ENCODE measurements around the gene FMO3. TPM values are rescaled to one million over a fixed set of nuclear protein-coding genes. Genes with fewer than 3 reads are reported as not detected.

The FMO3 gene
- polyA plus RNA-seq, 1 donor = 0.19 TPM

DNA sequence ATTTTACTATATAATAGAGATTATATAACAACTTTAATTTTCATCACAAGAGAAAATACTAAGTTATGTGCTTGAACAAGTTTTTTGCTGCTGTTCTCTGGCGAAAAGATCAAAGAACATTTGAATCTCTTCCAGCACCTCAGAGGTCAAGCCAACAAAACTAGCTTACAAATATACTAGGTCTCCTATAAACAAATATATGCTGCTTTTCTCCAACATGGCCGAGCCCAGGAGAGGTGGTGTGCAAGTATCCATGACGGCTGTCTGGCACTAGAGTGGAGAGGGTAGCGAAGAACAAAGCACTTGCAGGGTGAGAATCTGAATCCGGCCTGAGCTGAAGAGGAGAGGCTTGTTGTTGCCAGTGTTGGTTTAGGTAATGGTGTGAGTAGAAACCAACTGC, 7.5 kb upstream of the FMO3 start:
- DNase-seq = no peak
- Histone ChIP-seq H3K4me3 (ENCODE audit: low read length) (no peak overlapping the region), H3K9me3 (ENCODE audit: control insufficient read depth, low read depth, low read length) (no peaks in the 10 kb centered on the region), H3K27me3 (ENCODE audit: control insufficient read depth, insufficient read depth, low read length) (no peaks in the 10 kb centered on the region), H3K27ac (ENCODE audit: low read length) (peak overlapping the region; percentile 87), H3K36me3 (ENCODE audit: control insufficient read depth, insufficient read depth, low read length) (no peaks in the 10 kb centered on the region), H3K4me1 (ENCODE audit: control insufficient read depth, insufficient read depth, low read length) (peaks cover 21% of the 10 kb centered on the region)
- 83% methylated on average over 1 of the region's 5 CpGs for WGBS (ENCODE audit: insufficient coverage, low lambda C conversion rate)

DNA sequence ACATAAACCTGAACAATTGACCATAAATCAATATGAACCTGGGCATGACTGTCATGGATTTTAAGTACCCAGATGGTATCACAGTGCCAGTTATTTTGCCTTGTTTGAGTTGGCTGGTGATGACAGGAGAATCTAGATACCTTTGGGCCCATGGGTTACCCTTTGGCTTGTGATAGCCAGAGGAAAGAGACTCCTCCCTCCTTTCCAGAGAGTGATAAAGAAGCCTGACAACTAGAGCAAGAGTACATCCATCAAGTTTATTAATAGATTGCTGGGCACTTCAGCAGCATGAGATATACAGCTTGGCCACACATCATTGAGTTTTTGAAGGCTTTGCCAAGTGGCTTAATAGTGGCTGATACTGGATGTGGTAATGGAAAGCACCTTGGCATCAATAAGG, 6.6 kb upstream of the FMO3 start:
- peak overlapping the region; percentile 1 for H3K27ac ChIP-seq (ENCODE audit: low read length)
- no peaks in the 10 kb centered on the region for H3K9me3 ChIP-seq (ENCODE audit: control insufficient read depth, low read depth, low read length)
- H3K27me3 ChIP-seq (ENCODE audit: control insufficient read depth, insufficient read depth, low read length) = no peaks in the 10 kb centered on the region
- H3K4me1 ChIP-seq (ENCODE audit: control insufficient read depth, insufficient read depth, low read length) = peaks cover 21% of the 10 kb centered on the region
- no peaks in the 10 kb centered on the region for H3K36me3 ChIP-seq (ENCODE audit: control insufficient read depth, insufficient read depth, low read length)
- no peak overlapping the region for H3K4me3 ChIP-seq (ENCODE audit: low read length)
- no peak for DNase-seq

DNA sequence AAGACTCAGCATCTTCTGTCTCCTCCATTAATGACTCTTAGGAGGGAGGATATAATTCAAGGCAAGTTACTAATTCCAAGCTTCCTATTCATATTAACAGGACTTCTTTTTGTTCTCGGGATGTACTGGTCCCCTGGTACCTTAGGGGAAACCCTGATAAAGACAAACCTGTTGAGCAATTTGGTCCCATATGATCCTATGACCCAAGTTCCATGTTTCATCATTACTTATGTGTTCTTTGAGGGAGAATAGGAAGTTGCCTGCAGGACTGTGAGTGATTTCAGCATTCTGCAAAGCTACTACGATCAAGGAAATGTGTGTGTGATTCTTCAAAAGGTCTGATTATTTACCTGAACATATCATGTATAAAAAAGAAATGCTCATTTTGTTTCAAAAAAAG, 5.8 kb upstream of the FMO3 start:
- DNase-seq = peak in 1 of 2 donors; percentile 51
- no peak overlapping the region for H3K4me3 ChIP-seq (ENCODE audit: low read length)
- peak overlapping the region; percentile 1 for H3K27ac ChIP-seq (ENCODE audit: low read length)
- H3K4me1 ChIP-seq (ENCODE audit: control insufficient read depth, insufficient read depth, low read length) = peaks cover 21% of the 10 kb centered on the region
- H3K9me3 ChIP-seq (ENCODE audit: control insufficient read depth, low read depth, low read length) = no peaks in the 10 kb centered on the region
- H3K27me3 ChIP-seq (ENCODE audit: control insufficient read depth, insufficient read depth, low read length) = no peaks in the 10 kb centered on the region
- 80% methylated on average over 1 of the region's 2 CpGs for WGBS (ENCODE audit: insufficient coverage, low lambda C conversion rate)
- no peaks in the 10 kb centered on the region for H3K36me3 ChIP-seq (ENCODE audit: control insufficient read depth, insufficient read depth, low read length)

DNA sequence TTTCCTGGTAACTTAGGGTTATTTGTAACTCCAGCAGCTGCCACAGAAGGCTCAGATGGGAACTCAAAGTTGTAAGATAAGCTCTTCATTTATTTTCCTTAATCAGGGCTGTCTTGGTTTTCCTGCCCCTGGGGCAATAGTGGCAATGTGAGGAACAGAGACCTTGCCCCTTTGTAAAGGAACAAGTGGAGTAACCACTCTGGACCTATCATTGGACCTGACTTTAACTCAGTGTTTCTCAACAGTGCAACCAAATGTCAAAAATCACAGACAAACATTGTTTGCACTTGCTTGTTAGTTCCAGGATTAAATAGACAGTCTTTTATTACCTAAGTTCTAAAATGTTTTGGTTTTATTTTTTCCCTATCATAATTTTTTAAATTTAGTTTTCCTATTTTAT, 2.8 kb upstream of the FMO3 start:
- Histone ChIP-seq H3K27me3 (ENCODE audit: control insufficient read depth, insufficient read depth, low read length) (no peaks in the 10 kb centered on the region), H3K4me3 (ENCODE audit: low read length) (no peak overlapping the region), H3K27ac (ENCODE audit: low read length) (no peak overlapping the region), H3K4me1 (ENCODE audit: control insufficient read depth, insufficient read depth, low read length) (peaks cover 8% of the 10 kb centered on the region), H3K36me3 (ENCODE audit: control insufficient read depth, insufficient read depth, low read length) (no peaks in the 10 kb centered on the region), H3K9me3 (ENCODE audit: control insufficient read depth, low read depth, low read length) (no peaks in the 10 kb centered on the region)
- peak in 1 of 2 donors; percentile 34 for DNase-seq

DNA sequence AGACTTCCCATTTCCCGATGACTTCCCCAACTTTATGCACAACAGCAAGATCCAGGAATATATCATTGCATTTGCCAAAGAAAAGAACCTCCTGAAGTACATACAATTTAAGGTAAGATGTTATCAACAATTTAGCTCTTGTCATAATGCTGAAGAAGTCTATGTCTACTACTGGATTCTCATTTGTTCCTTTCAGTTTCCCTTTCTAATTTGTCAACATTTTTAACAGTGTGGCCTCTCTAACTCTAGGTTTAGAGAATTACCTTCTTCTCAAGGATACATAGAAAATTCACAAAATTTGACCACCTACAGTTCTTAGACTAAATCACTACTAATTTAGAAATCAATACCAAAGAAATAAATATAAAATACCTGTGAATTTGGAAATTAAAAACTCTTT, 13.2 kb downstream of the FMO3 start:
- Histone ChIP-seq H3K4me1 (ENCODE audit: control insufficient read depth, insufficient read depth, low read length) (no peaks in the 10 kb centered on the region), H3K4me3 (ENCODE audit: low read length) (no peak overlapping the region), H3K27ac (ENCODE audit: low read length) (no peak overlapping the region), H3K9me3 (ENCODE audit: control insufficient read depth, low read depth, low read length) (no peaks in the 10 kb centered on the region), H3K36me3 (ENCODE audit: control insufficient read depth, insufficient read depth, low read length) (no peaks in the 10 kb centered on the region), H3K27me3 (ENCODE audit: control insufficient read depth, insufficient read depth, low read length) (no peaks in the 10 kb centered on the region)
- WGBS (ENCODE audit: insufficient coverage, low lambda C conversion rate) = 80% methylated on average over 1 of the region's 1 CpG
- no peak for DNase-seq

DNA sequence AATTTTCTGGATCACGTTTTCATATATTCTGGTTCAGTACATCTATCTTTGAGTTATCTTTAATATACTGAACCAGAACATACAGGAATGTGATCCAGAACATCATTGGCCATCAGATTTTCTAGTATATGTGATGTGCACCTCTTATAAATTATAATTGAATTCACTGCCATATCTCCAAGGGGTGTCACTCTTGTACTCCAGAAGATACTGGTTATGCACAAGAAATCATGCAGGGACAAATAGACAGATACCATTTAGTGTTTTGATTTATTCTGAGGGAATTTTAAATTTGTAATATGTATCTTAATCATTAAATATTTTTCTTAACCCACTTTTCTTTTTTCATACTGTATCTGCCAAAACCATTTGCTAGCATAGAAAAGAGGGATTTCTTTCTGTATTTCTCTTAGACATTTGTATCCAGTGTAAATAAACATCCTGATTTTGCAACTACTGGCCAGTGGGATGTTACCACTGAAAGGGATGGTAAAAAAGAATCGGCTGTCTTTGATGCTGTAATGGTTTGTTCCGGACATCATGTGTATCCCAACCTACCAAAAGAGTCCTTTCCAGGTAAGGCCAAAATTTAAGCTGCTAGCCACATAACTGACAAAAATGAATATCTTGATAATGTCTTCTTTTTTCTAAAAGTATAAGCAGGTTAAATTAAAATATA, 16.7 kb downstream of the FMO3 start:
- Histone ChIP-seq H3K27me3 (ENCODE audit: control insufficient read depth, insufficient read depth, low read length) (no peaks in the 10 kb centered on the region), H3K4me3 (ENCODE audit: low read length) (no peak overlapping the region), H3K36me3 (ENCODE audit: control insufficient read depth, insufficient read depth, low read length) (no peaks in the 10 kb centered on the region), H3K4me1 (ENCODE audit: control insufficient read depth, insufficient read depth, low read length) (no peaks in the 10 kb centered on the region), H3K9me3 (ENCODE audit: control insufficient read depth, low read depth, low read length) (no peaks in the 10 kb centered on the region), H3K27ac (ENCODE audit: low read length) (no peak overlapping the region)
- no peak for DNase-seq
- WGBS (ENCODE audit: insufficient coverage, low lambda C conversion rate) = 100% methylated on average over 1 of the region's 3 CpGs

DNA sequence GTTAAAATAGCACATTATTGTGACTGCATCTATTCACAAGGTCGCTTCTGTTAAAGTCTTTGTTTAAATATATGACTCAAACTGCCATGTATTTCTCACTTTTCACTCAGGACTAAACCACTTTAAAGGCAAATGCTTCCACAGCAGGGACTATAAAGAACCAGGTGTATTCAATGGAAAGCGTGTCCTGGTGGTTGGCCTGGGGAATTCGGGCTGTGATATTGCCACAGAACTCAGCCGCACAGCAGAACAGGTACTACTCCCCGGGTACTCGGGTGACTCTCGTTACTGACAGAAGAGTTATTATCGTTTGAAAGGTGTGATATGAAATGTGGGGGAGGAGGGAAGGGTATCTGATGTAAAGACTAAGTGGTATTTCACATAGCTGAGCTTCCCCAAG, 17.3 kb downstream of the FMO3 start:
- Histone ChIP-seq H3K9me3 (ENCODE audit: control insufficient read depth, low read depth, low read length) (no peaks in the 10 kb centered on the region), H3K36me3 (ENCODE audit: control insufficient read depth, insufficient read depth, low read length) (no peaks in the 10 kb centered on the region), H3K4me1 (ENCODE audit: control insufficient read depth, insufficient read depth, low read length) (no peaks in the 10 kb centered on the region), H3K27ac (ENCODE audit: low read length) (no peak overlapping the region), H3K27me3 (ENCODE audit: control insufficient read depth, insufficient read depth, low read length) (no peaks in the 10 kb centered on the region), H3K4me3 (ENCODE audit: low read length) (no peak overlapping the region)
- no CpG with 5 or more reads among the region's 8 CpGs for WGBS (ENCODE audit: insufficient coverage, low lambda C conversion rate)
- DNase-seq = no peak

DNA sequence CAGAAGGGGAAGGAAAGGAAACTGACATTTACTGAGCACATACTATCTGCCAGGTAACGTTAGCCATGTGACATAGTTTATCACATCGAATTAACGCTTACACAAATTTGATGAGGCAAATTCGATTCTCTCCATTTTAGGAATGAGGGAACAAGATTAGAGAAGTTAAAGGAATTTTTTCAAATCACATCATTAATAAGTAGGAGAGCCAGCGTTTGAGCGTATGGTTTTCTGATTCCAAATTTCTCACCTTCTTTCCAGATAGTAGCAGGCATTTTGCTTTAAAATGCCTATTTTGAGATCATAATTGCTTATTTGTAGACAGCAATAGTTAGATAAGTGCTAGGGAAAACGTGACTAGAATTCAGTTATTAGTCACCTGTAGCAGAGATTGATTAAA, 19.3 kb downstream of the FMO3 start:
- Histone ChIP-seq H3K4me1 (ENCODE audit: control insufficient read depth, insufficient read depth, low read length) (no peaks in the 10 kb centered on the region), H3K27ac (ENCODE audit: low read length) (no peak overlapping the region), H3K4me3 (ENCODE audit: low read length) (no peak overlapping the region), H3K36me3 (ENCODE audit: control insufficient read depth, insufficient read depth, low read length) (no peaks in the 10 kb centered on the region), H3K9me3 (ENCODE audit: control insufficient read depth, low read depth, low read length) (no peaks in the 10 kb centered on the region), H3K27me3 (ENCODE audit: control insufficient read depth, insufficient read depth, low read length) (no peaks in the 10 kb centered on the region)
- WGBS (ENCODE audit: insufficient coverage, low lambda C conversion rate) = 98% methylated on average over 6 of the region's 7 CpGs
- no peak for DNase-seq

DNA sequence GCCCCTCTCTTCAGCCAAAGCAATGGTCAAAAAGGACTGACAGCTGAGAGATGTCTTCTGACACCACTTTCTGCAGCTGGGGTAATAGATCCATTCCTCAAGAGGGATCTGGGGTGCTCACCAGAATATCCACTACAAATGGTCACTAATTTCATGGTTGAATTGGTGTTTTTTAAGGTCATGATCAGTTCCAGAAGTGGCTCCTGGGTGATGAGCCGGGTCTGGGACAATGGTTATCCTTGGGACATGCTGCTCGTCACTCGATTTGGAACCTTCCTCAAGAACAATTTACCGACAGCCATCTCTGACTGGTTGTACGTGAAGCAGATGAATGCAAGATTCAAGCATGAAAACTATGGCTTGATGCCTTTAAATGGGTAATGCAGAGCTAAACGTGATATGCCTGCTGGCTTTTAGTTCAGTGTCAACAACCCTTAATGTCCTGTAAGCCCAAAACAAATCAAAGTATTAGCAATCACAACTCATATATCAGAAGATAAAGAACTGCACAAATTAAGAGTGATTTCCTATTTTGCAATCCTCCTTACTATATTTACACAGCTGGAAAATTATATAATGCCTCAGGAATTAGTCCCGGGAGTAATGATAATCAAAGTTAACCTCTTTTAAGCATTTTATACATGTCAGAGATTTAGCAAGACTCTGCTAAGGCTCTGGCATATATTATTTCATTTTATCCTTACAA, 20.1 kb downstream of the FMO3 start:
- no peaks in the 10 kb centered on the region for H3K4me1 ChIP-seq (ENCODE audit: control insufficient read depth, insufficient read depth, low read length)
- no peak overlapping the region for H3K4me3 ChIP-seq (ENCODE audit: low read length)
- no peaks in the 10 kb centered on the region for H3K9me3 ChIP-seq (ENCODE audit: control insufficient read depth, low read depth, low read length)
- no peaks in the 10 kb centered on the region for H3K27me3 ChIP-seq (ENCODE audit: control insufficient read depth, insufficient read depth, low read length)
- DNase-seq = no peak
- H3K36me3 ChIP-seq (ENCODE audit: control insufficient read depth, insufficient read depth, low read length) = no peaks in the 10 kb centered on the region
- WGBS (ENCODE audit: insufficient coverage, low lambda C conversion rate) = no CpG with 5 or more reads among the region's 7 CpGs
- H3K27ac ChIP-seq (ENCODE audit: low read length) = no peak overlapping the region

DNA sequence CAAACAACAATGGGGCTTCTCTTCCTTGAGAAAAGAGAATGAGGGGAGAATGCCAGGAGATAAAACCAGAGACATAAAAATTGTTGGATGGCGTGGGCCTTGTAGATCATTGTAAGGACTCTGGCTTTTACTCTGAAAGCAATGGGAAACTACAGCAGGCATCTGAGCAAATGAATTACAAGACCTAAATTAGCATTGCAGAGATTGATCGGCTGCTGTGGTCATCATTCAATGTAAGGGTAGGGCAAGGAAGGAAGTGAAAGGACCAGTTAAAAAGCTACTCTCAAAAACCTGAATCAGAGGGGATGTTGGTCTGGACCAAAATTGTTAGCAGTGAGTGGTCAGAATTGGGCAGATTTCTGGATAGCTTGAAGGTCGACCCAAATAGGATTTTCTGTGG, 21.4 kb downstream of the FMO3 start:
- Histone ChIP-seq H3K4me3 (ENCODE audit: low read length) (no peak overlapping the region), H3K27me3 (ENCODE audit: control insufficient read depth, insufficient read depth, low read length) (no peaks in the 10 kb centered on the region), H3K36me3 (ENCODE audit: control insufficient read depth, insufficient read depth, low read length) (no peaks in the 10 kb centered on the region), H3K9me3 (ENCODE audit: control insufficient read depth, low read depth, low read length) (no peaks in the 10 kb centered on the region), H3K27ac (ENCODE audit: low read length) (no peak overlapping the region), H3K4me1 (ENCODE audit: control insufficient read depth, insufficient read depth, low read length) (no peaks in the 10 kb centered on the region)
- 67% methylated on average over 1 of the region's 3 CpGs for whole genome bisulfite sequencing (ENCODE audit: insufficient coverage, low lambda C conversion rate)
- no peak for DNase-seq

DNA sequence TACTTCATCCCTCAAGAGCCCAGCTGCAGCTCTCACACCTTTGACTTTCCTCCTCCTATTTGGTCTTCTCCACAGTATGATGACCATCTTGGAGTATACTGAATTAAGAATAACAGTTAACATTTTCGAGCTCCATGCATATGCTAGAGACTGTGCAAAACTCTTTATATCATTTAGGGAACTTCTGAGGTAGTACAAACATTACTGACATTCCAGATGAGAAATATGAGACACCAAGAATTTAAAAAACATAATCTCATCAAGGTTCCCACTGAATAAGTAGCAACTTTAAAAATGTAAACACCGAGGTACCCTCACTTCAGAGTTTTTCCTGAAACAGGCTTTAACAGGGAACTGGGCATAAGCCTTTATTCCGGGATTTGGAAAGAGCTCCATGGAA, 22.7 kb downstream of the FMO3 start:
- Histone ChIP-seq H3K4me3 (ENCODE audit: low read length) (no peak overlapping the region), H3K36me3 (ENCODE audit: control insufficient read depth, insufficient read depth, low read length) (no peaks in the 10 kb centered on the region), H3K27me3 (ENCODE audit: control insufficient read depth, insufficient read depth, low read length) (no peaks in the 10 kb centered on the region), H3K9me3 (ENCODE audit: control insufficient read depth, low read depth, low read length) (no peaks in the 10 kb centered on the region), H3K4me1 (ENCODE audit: control insufficient read depth, insufficient read depth, low read length) (no peaks in the 10 kb centered on the region), H3K27ac (ENCODE audit: low read length) (no peak overlapping the region)
- DNase-seq = no peak
- 75% methylated on average over 1 of the region's 3 CpGs for WGBS (ENCODE audit: insufficient coverage, low lambda C conversion rate)
